ENCODE data around the gene FBXW2.

GRCh38 chr9:120720404-120720803, 72.8 kb downstream of the FBXW2 start:
- TF ChIP-seq, protein P1, sequence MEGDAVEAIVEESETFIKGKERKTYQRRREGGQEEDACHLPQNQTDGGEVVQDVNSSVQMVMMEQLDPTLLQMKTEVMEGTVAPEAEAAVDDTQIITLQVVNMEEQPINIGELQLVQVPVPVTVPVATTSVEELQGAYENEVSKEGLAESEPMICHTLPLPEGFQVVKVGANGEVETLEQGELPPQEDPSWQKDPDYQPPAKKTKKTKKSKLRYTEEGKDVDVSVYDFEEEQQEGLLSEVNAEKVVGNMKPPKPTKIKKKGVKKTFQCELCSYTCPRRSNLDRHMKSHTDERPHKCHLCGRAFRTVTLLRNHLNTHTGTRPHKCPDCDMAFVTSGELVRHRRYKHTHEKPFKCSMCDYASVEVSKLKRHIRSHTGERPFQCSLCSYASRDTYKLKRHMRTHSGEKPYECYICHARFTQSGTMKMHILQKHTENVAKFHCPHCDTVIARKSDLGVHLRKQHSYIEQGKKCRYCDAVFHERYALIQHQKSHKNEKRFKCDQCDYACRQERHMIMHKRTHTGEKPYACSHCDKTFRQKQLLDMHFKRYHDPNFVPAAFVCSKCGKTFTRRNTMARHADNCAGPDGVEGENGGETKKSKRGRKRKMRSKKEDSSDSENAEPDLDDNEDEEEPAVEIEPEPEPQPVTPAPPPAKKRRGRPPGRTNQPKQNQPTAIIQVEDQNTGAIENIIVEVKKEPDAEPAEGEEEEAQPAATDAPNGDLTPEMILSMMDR (IDR thresholded peaks at IDR 0.05): no peak
- TF ChIP-seq POLR2A (IDR thresholded peaks at IDR 0.05): no peak
